Measurements from ENCODE around the gene SUSD5.

SUSD5 gene

GRCh38 chr3:33113772-33114621, 104.6 kb downstream of the SUSD5 start, which contains the start of gene CRTAP:
Gene CRTAP (plus strand): TSS chr3:33114014. CDS start chr3:33114078, 64 bp downstream.
- TF ChIP-seq SIN3A (IDR thresholded peaks at IDR 0.05; ENCODE audit: borderline replicate concordance, insufficient read depth, low read length): no peak; the same call in 1 of the 2 replicates
- TF ChIP-seq TAF1 (IDR thresholded peaks at IDR 0.05; ENCODE audit: borderline replicate concordance, insufficient read depth, low read length): 0 out of 2 replicates have a peak, but pooled peaks have one; percentile 12
- peak; percentile 65 for TF ChIP-seq FOXP2 (optimal IDR thresholded peaks at IDR 0.05; ENCODE audit: borderline replicate concordance, extremely low read depth, extremely low read length, insufficient read depth)
- peak; percentile 62 for TF ChIP-seq POLR2AphosphoS5 (IDR thresholded peaks at IDR 0.05; ENCODE audit: low read depth, low read length)
- TF ChIP-seq, protein P1, sequence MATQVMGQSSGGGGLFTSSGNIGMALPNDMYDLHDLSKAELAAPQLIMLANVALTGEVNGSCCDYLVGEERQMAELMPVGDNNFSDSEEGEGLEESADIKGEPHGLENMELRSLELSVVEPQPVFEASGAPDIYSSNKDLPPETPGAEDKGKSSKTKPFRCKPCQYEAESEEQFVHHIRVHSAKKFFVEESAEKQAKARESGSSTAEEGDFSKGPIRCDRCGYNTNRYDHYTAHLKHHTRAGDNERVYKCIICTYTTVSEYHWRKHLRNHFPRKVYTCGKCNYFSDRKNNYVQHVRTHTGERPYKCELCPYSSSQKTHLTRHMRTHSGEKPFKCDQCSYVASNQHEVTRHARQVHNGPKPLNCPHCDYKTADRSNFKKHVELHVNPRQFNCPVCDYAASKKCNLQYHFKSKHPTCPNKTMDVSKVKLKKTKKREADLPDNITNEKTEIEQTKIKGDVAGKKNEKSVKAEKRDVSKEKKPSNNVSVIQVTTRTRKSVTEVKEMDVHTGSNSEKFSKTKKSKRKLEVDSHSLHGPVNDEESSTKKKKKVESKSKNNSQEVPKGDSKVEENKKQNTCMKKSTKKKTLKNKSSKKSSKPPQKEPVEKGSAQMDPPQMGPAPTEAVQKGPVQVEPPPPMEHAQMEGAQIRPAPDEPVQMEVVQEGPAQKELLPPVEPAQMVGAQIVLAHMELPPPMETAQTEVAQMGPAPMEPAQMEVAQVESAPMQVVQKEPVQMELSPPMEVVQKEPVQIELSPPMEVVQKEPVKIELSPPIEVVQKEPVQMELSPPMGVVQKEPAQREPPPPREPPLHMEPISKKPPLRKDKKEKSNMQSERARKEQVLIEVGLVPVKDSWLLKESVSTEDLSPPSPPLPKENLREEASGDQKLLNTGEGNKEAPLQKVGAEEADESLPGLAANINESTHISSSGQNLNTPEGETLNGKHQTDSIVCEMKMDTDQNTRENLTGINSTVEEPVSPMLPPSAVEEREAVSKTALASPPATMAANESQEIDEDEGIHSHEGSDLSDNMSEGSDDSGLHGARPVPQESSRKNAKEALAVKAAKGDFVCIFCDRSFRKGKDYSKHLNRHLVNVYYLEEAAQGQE (IDR thresholded peaks at IDR 0.05; ENCODE audit: insufficient read depth in 1 of 2, low read depth in 2 of 2, low read length in 2 of 2): no peak

DNA sequence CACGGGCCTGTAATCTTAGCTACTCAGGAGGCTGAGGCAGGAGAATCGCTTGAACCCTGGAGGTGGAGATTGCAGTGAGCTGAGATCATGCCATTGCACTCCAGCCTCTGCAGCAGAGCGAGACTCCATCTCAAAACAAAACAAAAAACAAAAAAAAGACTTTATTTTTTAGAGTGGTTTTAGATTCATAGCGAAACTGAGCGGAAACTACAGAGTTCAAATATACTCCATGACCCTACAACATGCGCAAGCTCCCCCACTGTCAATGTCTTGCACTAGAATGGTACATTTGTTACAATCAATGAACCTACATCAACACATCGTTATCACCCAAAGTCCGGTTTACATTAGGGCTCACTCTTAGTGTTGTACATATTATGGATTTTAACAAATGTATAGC, 107.0 kb downstream of the SUSD5 start:
- no peak for TF ChIP-seq FOXP2 (optimal IDR thresholded peaks at IDR 0.05; ENCODE audit: borderline replicate concordance, extremely low read depth, extremely low read length, insufficient read depth)
- TF ChIP-seq, protein P1 (IDR thresholded peaks at IDR 0.05; ENCODE audit: insufficient read depth in 1 of 2, low read depth in 2 of 2, low read length in 2 of 2): no peak
- no peak for TF ChIP-seq SIN3A (IDR thresholded peaks at IDR 0.05; ENCODE audit: borderline replicate concordance, insufficient read depth, low read length)
- TF ChIP-seq TAF1 (IDR thresholded peaks at IDR 0.05; ENCODE audit: borderline replicate concordance, insufficient read depth, low read length): no peak
- TF ChIP-seq POLR2AphosphoS5 (IDR thresholded peaks at IDR 0.05; ENCODE audit: low read depth, low read length): no peak

GRCh38 chr3:33105341-33105948, 113.2 kb downstream of the SUSD5 start:
- no peak for TF ChIP-seq SIN3A (IDR thresholded peaks at IDR 0.05; ENCODE audit: borderline replicate concordance, insufficient read depth, low read length)
- no peak for TF ChIP-seq POLR2AphosphoS5 (IDR thresholded peaks at IDR 0.05; ENCODE audit: low read depth, low read length)
- TF ChIP-seq FOXP2 (optimal IDR thresholded peaks at IDR 0.05; ENCODE audit: borderline replicate concordance, extremely low read depth, extremely low read length, insufficient read depth): no peak
- TF ChIP-seq TAF1 (IDR thresholded peaks at IDR 0.05; ENCODE audit: borderline replicate concordance, insufficient read depth, low read length): no peak

DNA sequence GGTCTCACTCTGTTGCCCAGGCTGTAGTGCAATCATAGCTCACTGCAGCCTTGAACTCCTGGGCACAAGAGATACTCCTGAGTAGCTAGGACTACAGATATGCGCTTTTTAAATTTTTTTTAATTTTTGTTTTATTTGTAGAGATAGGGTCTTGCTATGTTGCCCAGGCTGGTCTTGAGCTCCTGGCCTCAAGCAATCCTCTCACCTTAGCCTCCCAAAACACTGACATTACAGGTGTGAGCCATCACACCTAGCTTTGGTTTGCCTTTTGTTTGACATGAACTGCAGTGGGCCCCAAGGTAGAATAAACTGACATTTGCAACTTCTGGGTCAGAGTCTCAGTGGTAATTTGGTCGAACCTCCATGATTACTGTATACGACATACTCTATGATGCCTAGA, 113.8 kb downstream of the SUSD5 start:
- no peak for TF ChIP-seq TAF1 (IDR thresholded peaks at IDR 0.05; ENCODE audit: borderline replicate concordance, insufficient read depth, low read length)
- no peak for TF ChIP-seq SIN3A (IDR thresholded peaks at IDR 0.05; ENCODE audit: borderline replicate concordance, insufficient read depth, low read length)
- TF ChIP-seq POLR2AphosphoS5 (IDR thresholded peaks at IDR 0.05; ENCODE audit: low read depth, low read length): no peak
- TF ChIP-seq, protein P1 (IDR thresholded peaks at IDR 0.05; ENCODE audit: insufficient read depth in 1 of 2, low read depth in 2 of 2, low read length in 2 of 2): no peak
- no peak for TF ChIP-seq FOXP2 (optimal IDR thresholded peaks at IDR 0.05; ENCODE audit: borderline replicate concordance, extremely low read depth, extremely low read length, insufficient read depth)

GRCh38 chr3:33103480-33103879, 115.1 kb downstream of the SUSD5 start:
- TF ChIP-seq, protein P1 (IDR thresholded peaks at IDR 0.05; ENCODE audit: insufficient read depth in 1 of 2, low read depth in 2 of 2, low read length in 2 of 2): no peak
- TF ChIP-seq SIN3A (IDR thresholded peaks at IDR 0.05; ENCODE audit: borderline replicate concordance, insufficient read depth, low read length): no peak
- TF ChIP-seq FOXP2 (optimal IDR thresholded peaks at IDR 0.05; ENCODE audit: borderline replicate concordance, extremely low read depth, extremely low read length, insufficient read depth): no peak
- no peak for TF ChIP-seq POLR2AphosphoS5 (IDR thresholded peaks at IDR 0.05; ENCODE audit: low read depth, low read length)
- no peak for TF ChIP-seq TAF1 (IDR thresholded peaks at IDR 0.05; ENCODE audit: borderline replicate concordance, insufficient read depth, low read length)
